PFSK-1 (cell line): ENCODE data around the gene SLC25A26.

Experiments
- FOXP2 ChIP-seq: optimal IDR thresholded peaks from 2 replicates; pipeline ENCODE3; 2011; ENCODE audit warnings: borderline replicate concordance, control low read depth, inconsistent platforms; ENCODE audit not compliant: insufficient read depth; ENCODE audit errors: extremely low read length, extremely low read depth
- POLR2AphosphoS5 ChIP-seq: IDR thresholded peaks from 2 replicates; pipeline ENCODE4 v1.6.1; 2012; ENCODE audit warnings: low read depth, mild to moderate bottlenecking, control low read depth, low read length, moderate library complexity
- REST ChIP-seq, 2 experiments: IDR thresholded peaks; 2 replicates each; pipeline versions ENCODE4 v1.6.1 to v1.8.0; 2011 to 2012; ENCODE audit warnings: low read depth in 2 of 2, low read length in 2 of 2, control low read depth in 1 of 2, inconsistent platforms in 1 of 2, mild to moderate bottlenecking in 1 of 2, moderate library complexity in 1 of 2; ENCODE audit not compliant: insufficient read depth in 1 of 2
- SIN3A ChIP-seq: IDR thresholded peaks from 2 replicates; pipeline ENCODE4 v1.6.1; 2012; ENCODE audit warnings: mild to moderate bottlenecking, low read length, moderate library complexity, borderline replicate concordance; ENCODE audit not compliant: insufficient read depth
- TAF1 ChIP-seq: IDR thresholded peaks from 2 replicates; pipeline ENCODE4 v1.6.1; 2012; ENCODE audit warnings: low read length, control low read depth, borderline replicate concordance; ENCODE audit not compliant: insufficient read depth

Gene SLC25A26

GRCh38 chr3:66425032-66425431 is 204.2 kb downstream of the SLC25A26 start:
- TF ChIP-seq POLR2AphosphoS5 (no peak), REST (IDR thresholded peaks at IDR 0.05; ENCODE audit: insufficient read depth in 1 of 2, low read depth in 2 of 2, low read length in 2 of 2) (no peak), FOXP2 (no peak), TAF1 (no peak), SIN3A (no peak)

GRCh38 chr3:66425576-66426114 is 204.8 kb downstream of the SLC25A26 start:
- TF ChIP-seq SIN3A, result no peak
- no peak for TF ChIP-seq TAF1
- no peak for TF ChIP-seq REST (IDR thresholded peaks at IDR 0.05; ENCODE audit: insufficient read depth in 1 of 2, low read depth in 2 of 2, low read length in 2 of 2)

- TF ChIP-seq SIN3A (no peak), TAF1 (no peak), POLR2AphosphoS5 (no peak), FOXP2 (no peak), REST (IDR thresholded peaks at IDR 0.05; ENCODE audit: insufficient read depth in 1 of 2, low read depth in 2 of 2, low read length in 2 of 2) (no peak)
Observed at GRCh38 chr3:66426135-66426534, 205.3 kb downstream of the SLC25A26 start.

GRCh38 chr3:66427352-66427751 is 206.6 kb downstream of the SLC25A26 start:
- TF ChIP-seq TAF1 (no peak), SIN3A (no peak), FOXP2 (no peak), POLR2AphosphoS5 (no peak), REST (IDR thresholded peaks at IDR 0.05; ENCODE audit: insufficient read depth in 1 of 2, low read depth in 2 of 2, low read length in 2 of 2) (no peak)

- TF ChIP-seq FOXP2, result no peak
- no peak for TF ChIP-seq TAF1
- TF ChIP-seq REST (IDR thresholded peaks at IDR 0.05; ENCODE audit: insufficient read depth in 1 of 2, low read depth in 2 of 2, low read length in 2 of 2), result no peak
- no peak for TF ChIP-seq POLR2AphosphoS5
- no peak for TF ChIP-seq SIN3A
Observed at GRCh38 chr3:66427951-66428474, 207.2 kb downstream of the SLC25A26 start.
